Neural cell (in vitro differentiated cells): ENCODE data around the gene HDAC1. TPM values are rescaled to one million over a fixed set of nuclear protein-coding genes. Genes with fewer than 3 reads are reported as not detected.

Experiments used
- H2AFZ ChIP-seq: fragments of 200-600, 300-800 bp; sonication (generic), shearing (Covaris generic); 2 replicates; pipeline ENCODE4 v1.6.0; 2014; ENCODE audit warnings: low read depth, mild to moderate bottlenecking, antibody characterized with exemption, low read length, moderate library complexity
- H3F3A ChIP-seq: fragments of 200-600 bp; shearing (Covaris generic); 2 replicates; pipeline ENCODE4 v1.6.1; 2016; ENCODE audit warnings: mild to moderate bottlenecking, moderate library complexity, mixed read lengths, antibody characterized with exemption, low read length; ENCODE audit not compliant: insufficient read depth, poor library complexity, severe bottlenecking
- H3K27ac ChIP-seq: fragments of 200-600, 300-800 bp; sonication (generic), shearing (Covaris generic); 2 replicates; pipeline ENCODE4 v1.5.1; 2014; ENCODE audit warnings: mild to moderate bottlenecking, low read length, moderate library complexity
- H3K27me3 ChIP-seq: fragments of 300-800, 200-600 bp; sonication (generic), shearing (Covaris generic); 2 replicates; pipeline ENCODE4 v1.6.0; 2014; ENCODE audit warnings: mild to moderate bottlenecking, low read depth, low read length, moderate library complexity; ENCODE audit not compliant: insufficient read depth
- H3K36me3 ChIP-seq: fragments of 300-800, 200-600 bp; sonication (generic), shearing (Covaris generic); 2 replicates; pipeline ENCODE4 v1.5.1; 2014; ENCODE audit warnings: mild to moderate bottlenecking, antibody characterized with exemption, low read length, moderate library complexity; ENCODE audit not compliant: insufficient read depth
- H3K4me2 ChIP-seq: fragments of 300-800, 200-600 bp; sonication (generic), shearing (Covaris generic); 2 replicates; pipeline ENCODE4 v1.6.0; 2014; ENCODE audit warnings: mild to moderate bottlenecking, low read length
- H3K4me3 ChIP-seq: fragments of 300-800, 200-600 bp; sonication (generic), shearing (Covaris generic); 2 replicates; pipeline ENCODE4 v1.5.1; 2014; ENCODE audit warnings: mild to moderate bottlenecking, low read length, moderate library complexity
- H3K79me2 ChIP-seq: fragments of 200-600 bp; shearing (Covaris generic); replicated peaks from 2 replicates; pipeline ENCODE4 v1.6.0; 2014; ENCODE audit warnings: mild to moderate bottlenecking, low read length, moderate library complexity; ENCODE audit not compliant: insufficient read depth
- H3K9ac ChIP-seq: fragments of 300-800, 200-600 bp; sonication (generic), shearing (Covaris generic); 2 replicates; pipeline ENCODE4 v1.6.1; 2016; ENCODE audit warnings: mild to moderate bottlenecking, low read length, mixed read lengths
- H3K9me2 ChIP-seq: fragments of 200-600 bp; shearing (Covaris generic); 2 replicates; pipeline ENCODE4 v1.6.1; 2016; ENCODE audit warnings: mild to moderate bottlenecking, low read length, mixed read lengths; ENCODE audit not compliant: insufficient read depth
- H3K9me3 ChIP-seq: fragments of 200-600, 300-800 bp; sonication (generic), shearing (Covaris generic); 2 replicates; pipeline ENCODE4 v1.6.1; 2016; ENCODE audit warnings: mild to moderate bottlenecking, mixed run types, low read length, moderate library complexity, mixed read lengths
- H4K20me1 ChIP-seq: fragments of 200-600 bp; shearing (Covaris generic); 2 replicates; pipeline ENCODE4 v1.6.1; 2016; ENCODE audit warnings: mild to moderate bottlenecking, mixed run types; ENCODE audit not compliant: insufficient read depth
- CTCF ChIP-seq: fragments of 450-650 bp; IDR thresholded peaks from 2 replicates; pipeline ENCODE4 v1.5.1; 2014; ENCODE audit warnings: antibody characterized with exemption, mild to moderate bottlenecking, moderate library complexity; ENCODE audit not compliant: poor library complexity, severe bottlenecking
- EP300 ChIP-seq: fragments of 450-650 bp; conservative IDR thresholded peaks from 2 replicates; pipeline ENCODE4 v1.6.1; 2014; ENCODE audit warnings: antibody characterized with exemption, mild to moderate bottlenecking, moderate library complexity; ENCODE audit not compliant: poor library complexity, severe bottlenecking
- EZH2 ChIP-seq: fragments of 200-600, 300-800 bp; shearing (Covaris generic), sonication (generic); IDR thresholded peaks from 2 replicates; pipeline ENCODE4 v1.6.1; 2014; ENCODE audit warnings: antibody characterized with exemption, low read length, borderline replicate concordance, mild to moderate bottlenecking; ENCODE audit not compliant: insufficient read depth, poor library complexity, severe bottlenecking
- MXI1 ChIP-seq: fragments of 450-650 bp; conservative IDR thresholded peaks from 2 replicates; pipeline ENCODE4 v1.6.1; 2014; ENCODE audit warnings: antibody characterized with exemption, mild to moderate bottlenecking; ENCODE audit not compliant: poor library complexity, severe bottlenecking
- POLR2AphosphoS5 ChIP-seq: IDR thresholded peaks from 2 replicates; pipeline ENCODE4 v1.6.1; 2012
- RAD21 ChIP-seq: fragments of 450-650 bp; conservative IDR thresholded peaks from 2 replicates; pipeline ENCODE4 v1.6.1; 2014; ENCODE audit warnings: antibody characterized with exemption, mild to moderate bottlenecking, moderate library complexity
- REST ChIP-seq: IDR thresholded peaks from 2 replicates; pipeline ENCODE4 v1.6.1; 2012; ENCODE audit warnings: borderline replicate concordance
- SMC3 ChIP-seq: fragments of 450-650 bp; conservative IDR thresholded peaks from 2 replicates; pipeline ENCODE4 v1.6.1; 2014; ENCODE audit warnings: antibody characterized with exemption, mild to moderate bottlenecking, moderate library complexity; ENCODE audit not compliant: poor library complexity
- TAF1 ChIP-seq: IDR thresholded peaks from 2 replicates; pipeline ENCODE4 v1.6.1; 2012; ENCODE audit warnings: low read depth
- polyA plus RNA-seq: library from polyadenylated mRNA; depleted of rRNA; stranded (reverse); fragments of >200 nt; gene quantifications from 2 replicates; pipeline ENCODE4 v1.2.3, GENCODE V29; 2014

HDAC1 gene
- polyA plus RNA-seq, 1 donor from 2014 or later: 60.8 TPM

DNA sequence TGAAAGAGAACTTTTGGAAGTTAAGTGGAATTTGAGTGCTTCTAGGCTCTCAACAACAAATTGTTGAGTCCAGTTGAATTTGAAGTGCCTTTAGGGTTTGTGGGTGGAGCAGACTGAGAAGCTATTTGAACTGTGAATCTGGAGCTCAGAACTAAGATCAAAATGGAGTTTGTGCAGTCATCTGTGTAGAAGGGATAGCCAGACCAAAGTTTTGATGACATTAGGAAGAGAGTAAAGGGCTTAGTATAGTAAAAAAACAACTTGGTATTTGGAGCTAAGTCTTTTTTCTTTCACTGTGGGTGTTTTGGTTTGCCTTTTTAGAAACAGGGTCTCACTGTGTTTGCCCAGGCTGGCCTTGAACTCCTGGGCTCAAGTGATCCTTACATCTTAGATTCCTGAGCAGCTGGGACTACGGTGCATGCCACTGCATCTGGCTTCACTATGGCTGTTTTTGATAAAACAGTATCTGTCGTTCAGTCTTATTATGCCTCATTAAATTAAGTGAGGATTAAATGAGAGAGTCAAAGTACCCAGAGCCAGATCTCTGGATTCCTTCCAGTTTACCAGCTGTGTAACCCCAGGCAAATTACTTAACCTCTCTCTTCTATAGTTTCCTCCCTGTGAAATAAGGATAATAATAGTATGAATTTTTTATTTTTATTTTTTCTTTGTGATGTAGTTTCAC, 20.0 kb downstream of the HDAC1 start:
- Histone ChIP-seq H3K79me2 (no peaks in the 10 kb centered on the region), H3K27ac (no peak overlapping the region), H3K27me3 (no peaks in the 10 kb centered on the region), H3F3A (no peaks in the 10 kb centered on the region), H3K9ac (no peak overlapping the region), H3K4me2 (no peak overlapping the region), H4K20me1 (no peaks in the 10 kb centered on the region), H3K36me3 (no peaks in the 10 kb centered on the region), H3K4me3 (no peak overlapping the region), H3K9me2 (no peaks in the 10 kb centered on the region), H2AFZ (no peak overlapping the region), H3K9me3 (no peaks in the 10 kb centered on the region)
- no peak for TF ChIP-seq REST

DNA sequence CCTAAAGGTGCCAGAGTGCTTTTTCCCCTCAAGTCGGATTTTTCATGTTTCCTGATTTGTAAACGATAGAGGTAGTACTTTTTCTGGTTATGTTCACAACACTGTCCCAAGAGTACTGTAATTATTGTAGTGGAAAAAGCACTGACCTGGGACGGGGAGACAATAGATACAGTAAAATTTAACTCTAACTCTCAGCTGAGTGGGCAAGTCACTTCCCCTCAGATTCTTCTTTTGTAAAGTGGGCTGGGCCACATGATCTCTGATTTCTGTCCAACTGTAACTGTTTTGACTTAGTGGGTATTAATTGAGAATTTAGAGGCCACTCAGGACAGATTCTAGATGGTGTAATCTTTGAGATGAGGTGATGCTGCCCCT, 25.0 kb downstream of the HDAC1 start:
- no peak overlapping the region for H3K27ac ChIP-seq

More for the DNA sequence above, 25.0 kb downstream of the HDAC1 start:
- Histone ChIP-seq H3F3A (no peaks in the 10 kb centered on the region), H3K9me3 (no peaks in the 10 kb centered on the region), H3K27me3 (no peaks in the 10 kb centered on the region), H2AFZ (no peak overlapping the region), H3K4me2 (no peak overlapping the region), H3K79me2 (no peaks in the 10 kb centered on the region), H3K4me3 (no peak overlapping the region), H3K9ac (no peak overlapping the region), H3K9me2 (no peaks in the 10 kb centered on the region), H3K36me3 (no peaks in the 10 kb centered on the region), H4K20me1 (no peaks in the 10 kb centered on the region)
- no peak for TF ChIP-seq RAD21
- TF ChIP-seq EZH2: no peak
- no peak for TF ChIP-seq SMC3
- no peak for TF ChIP-seq TAF1
- no peak for TF ChIP-seq MXI1
- no peak for TF ChIP-seq POLR2AphosphoS5
- no peak for TF ChIP-seq REST
- no peak for TF ChIP-seq EP300
- TF ChIP-seq CTCF: no peak
